DLD1 (cell line): ENCODE data around the gene RREB1.

Experiments used
- in situ Hi-C: cut with HindIII; loops from 2 replicates; pipeline ENCODE4 v1.10.0; 2017; ENCODE audit warnings: low sequenced_read_pairs

The RREB1 gene

GRCh38 chr6:7159790-7160525, 52.2 kb downstream of the RREB1 start:
- in situ Hi-C loops, result no loop called here

- in situ Hi-C loops, result no loop called here
Observed at GRCh38 chr6:7161253-7161623, 53.5 kb downstream of the RREB1 start.

- in situ Hi-C loops, result no loop called here
Observed at GRCh38 chr6:7161845-7162244, 54.1 kb downstream of the RREB1 start.

- in situ Hi-C loops, result no loop called here
Observed at GRCh38 chr6:7163661-7164071, 55.9 kb downstream of the RREB1 start.

GRCh38 chr6:7164536-7165001, 56.8 kb downstream of the RREB1 start:
- in situ Hi-C loops, result no loop called here

GRCh38 chr6:7165002-7165889, 57.5 kb downstream of the RREB1 start:
- in situ Hi-C loops, result no loop called here

- in situ Hi-C loops, result no loop called here
Observed at GRCh38 chr6:7165890-7166267, 58.1 kb downstream of the RREB1 start.

GRCh38 chr6:7166410-7167293, 58.9 kb downstream of the RREB1 start:
- in situ Hi-C loops, result no loop called here

- in situ Hi-C loops, result no loop called here
Observed at GRCh38 chr6:7169296-7169721, 61.5 kb downstream of the RREB1 start.

- in situ Hi-C loops, result no loop called here
Observed at GRCh38 chr6:7170117-7170732, 62.5 kb downstream of the RREB1 start.

- in situ Hi-C loops, result no loop called here
Observed at GRCh38 chr6:7171119-7171518, 63.4 kb downstream of the RREB1 start.

GRCh38 chr6:7171733-7172132, 64.0 kb downstream of the RREB1 start:
- in situ Hi-C loops, result no loop called here

- in situ Hi-C loops, result no loop called here
Observed at GRCh38 chr6:7172649-7173048, 64.9 kb downstream of the RREB1 start.

- in situ Hi-C loops, result no loop called here
Observed at GRCh38 chr6:7173843-7174503, 66.2 kb downstream of the RREB1 start.

GRCh38 chr6:7175462-7175861, 67.7 kb downstream of the RREB1 start:
- in situ Hi-C loops, result no loop called here

- in situ Hi-C loops, result no loop called here
Observed at GRCh38 chr6:7176208-7176607, 68.4 kb downstream of the RREB1 start.

GRCh38 chr6:7178280-7178679, 70.5 kb downstream of the RREB1 start:
- in situ Hi-C loops, result no loop called here

GRCh38 chr6:7180751-7181150, 73.0 kb downstream of the RREB1 start:
- in situ Hi-C loops, result no loop called here

GRCh38 chr6:7183707-7184106, 75.9 kb downstream of the RREB1 start:
- in situ Hi-C loops, result no loop called here

- in situ Hi-C loops, result no loop called here
Observed at GRCh38 chr6:7184502-7184901, 76.7 kb downstream of the RREB1 start.
